LHCN-M2 (cell line): ENCODE results near the gene GRIK4. TPM values are rescaled to one million over a fixed set of nuclear protein-coding genes. Genes with fewer than 3 reads are reported as not detected.

Experiments used
- DNase-seq: peaks from one replicate; pipeline ENCODE4 v3.0.0-alpha.2; 2012; ENCODE audit warnings: low read depth
- total RNA-seq: library from RNA; depleted of rRNA; stranded (reverse); fragments of >200 nt; gene quantifications from 2 replicates; pipeline ENCODE4 v1.2.3, GENCODE V29; 2014

Gene GRIK4
- total RNA-seq, 1 experiment from 2014 or later, result 0.06 TPM

- DNase-seq, result no peak
Measured at GRCh38 chr11:120510406-120511115, 987 bp upstream of the GRIK4 start.

GRCh38 chr11:120511820-120512738 lies 531 bp downstream of the GRIK4 start:
- DNase-seq, result no peak

GRCh38 chr11:120512739-120513435 lies 1.3 kb downstream of the GRIK4 start:
- DNase-seq, result peak; percentile 19

DNA sequence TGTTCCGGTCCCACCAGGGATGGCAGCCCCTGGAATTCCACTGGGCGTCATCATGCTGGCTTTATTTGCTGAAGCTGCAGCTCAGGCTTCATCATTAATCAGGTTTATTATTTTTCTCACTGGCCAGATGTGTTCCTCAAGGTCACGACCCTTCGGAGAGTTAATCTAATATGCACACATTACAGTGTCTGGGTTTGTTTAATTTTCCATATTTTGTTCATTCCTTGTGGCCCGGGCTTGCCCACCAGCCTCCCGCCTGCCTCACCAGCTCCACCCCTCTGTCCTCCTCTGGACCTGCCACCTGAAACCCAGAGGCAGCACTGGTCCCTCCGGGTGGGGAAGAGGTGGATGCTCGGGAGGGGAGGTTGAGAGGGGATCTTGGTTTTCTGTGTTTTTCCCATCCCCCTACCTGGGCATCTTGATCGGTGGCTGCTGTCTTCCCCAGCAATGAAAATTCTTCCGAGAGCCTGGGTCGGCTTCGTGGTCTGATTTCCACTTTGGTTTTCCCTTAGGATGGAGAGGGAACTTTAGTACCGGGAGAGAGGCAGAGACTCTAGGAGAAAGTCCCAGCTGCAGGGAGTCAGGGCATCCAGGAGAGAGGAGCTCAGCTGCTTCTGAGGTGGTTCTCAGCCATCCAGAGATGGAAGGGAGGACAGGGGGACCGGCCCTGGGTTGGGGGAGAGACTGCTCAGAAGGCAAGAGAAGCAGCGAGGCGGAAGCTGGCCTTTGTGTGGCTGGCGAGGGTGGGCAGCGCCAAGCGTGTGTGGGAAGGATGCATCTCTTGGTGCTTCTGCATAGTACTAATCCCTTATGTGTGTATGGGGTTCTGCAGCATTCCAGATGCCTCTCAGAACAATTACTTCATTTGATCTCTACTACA lies 2.1 kb downstream of the GRIK4 start:
- no peak for DNase-seq

- DNase-seq, result no peak
Measured at GRCh38 chr11:120514541-120515121, 3.1 kb downstream of the GRIK4 start.

GRCh38 chr11:120515186-120515723 lies 3.7 kb downstream of the GRIK4 start:
- DNase-seq, result no peak

DNA sequence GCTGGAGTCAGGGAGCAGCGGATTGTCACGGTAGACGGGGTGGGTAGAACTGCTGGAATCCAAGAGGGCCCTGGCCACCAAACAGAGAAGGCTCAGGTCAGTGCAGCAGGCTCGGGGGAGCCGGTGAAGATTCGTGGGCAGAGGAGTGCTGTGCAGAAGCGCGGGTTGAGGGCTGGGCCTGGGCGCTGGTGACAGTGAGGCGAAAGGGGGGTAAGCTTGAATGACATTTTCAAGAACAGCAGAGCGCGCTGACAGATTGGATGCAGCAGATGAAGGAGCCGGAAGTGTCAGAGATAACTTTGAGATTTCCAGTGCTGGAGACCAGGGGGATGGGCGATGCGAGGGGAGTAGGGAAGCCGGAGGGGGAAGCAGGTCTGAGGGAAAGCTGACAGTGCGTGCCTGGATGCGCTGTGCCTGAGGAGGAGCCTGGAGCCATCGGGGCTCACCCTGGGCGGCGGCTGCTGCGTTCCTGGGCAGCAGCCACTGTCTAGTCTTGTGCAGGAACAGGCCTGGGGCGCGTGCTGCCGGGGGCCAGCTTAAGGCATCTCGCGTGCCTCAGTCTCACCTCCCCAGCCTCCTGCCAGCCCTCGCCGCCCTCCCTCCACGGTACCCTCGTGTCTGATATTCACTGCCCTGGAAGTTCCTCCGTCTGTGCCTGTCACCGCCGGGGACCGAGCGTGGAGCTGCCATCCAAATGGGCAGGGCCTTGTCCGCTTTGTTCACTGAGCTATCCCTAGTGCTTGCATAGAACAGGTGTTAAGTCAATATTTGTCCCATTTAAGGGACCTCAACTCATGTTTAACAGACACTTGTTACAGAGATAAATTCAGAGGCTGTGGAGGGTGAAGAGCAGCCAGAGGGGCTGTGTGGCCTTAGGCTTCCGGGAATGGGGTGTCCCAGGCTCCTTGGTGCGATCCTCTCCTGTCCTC lies 5.2 kb downstream of the GRIK4 start:
- no peak for DNase-seq

GRCh38 chr11:120517390-120517761 lies 5.8 kb downstream of the GRIK4 start:
- DNase-seq, result peak; percentile 78

DNA sequence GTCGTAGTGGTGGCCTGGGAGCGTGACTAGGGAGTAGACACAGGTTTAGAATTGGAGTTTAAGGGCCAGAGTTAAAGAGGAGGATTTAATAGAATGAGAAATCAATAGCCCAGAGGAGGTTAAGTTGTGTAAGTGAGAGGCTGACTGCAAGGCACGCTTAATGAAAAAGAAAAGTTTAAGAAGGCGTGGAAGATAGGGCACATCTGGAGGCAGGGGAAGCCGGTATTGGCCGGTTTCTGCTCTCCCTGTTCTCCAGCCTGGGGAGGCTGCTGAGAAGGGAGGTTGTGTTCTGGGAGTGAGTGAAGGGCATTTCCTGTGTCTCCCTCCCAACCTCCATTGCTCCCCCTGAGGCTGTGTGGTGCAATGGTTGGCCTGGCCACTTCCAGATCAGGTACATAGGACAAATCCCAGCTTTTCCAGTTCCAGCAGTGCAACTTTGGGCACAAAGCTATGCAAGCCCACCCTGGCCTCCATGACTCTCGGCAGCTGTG lies 6.3 kb downstream of the GRIK4 start:
- peak; percentile 10 for DNase-seq

- DNase-seq, result no peak
Measured at GRCh38 chr11:120518356-120518755, 6.8 kb downstream of the GRIK4 start.

- DNase-seq, result no peak
Measured at GRCh38 chr11:120519474-120519873, 7.9 kb downstream of the GRIK4 start.

GRCh38 chr11:120520091-120520822 lies 8.7 kb downstream of the GRIK4 start:
- no peak for DNase-seq

- no peak for DNase-seq
Measured at GRCh38 chr11:120521176-120521575, 9.6 kb downstream of the GRIK4 start.

- DNase-seq, result no peak
Measured at GRCh38 chr11:120522021-120522420, 10.5 kb downstream of the GRIK4 start.

- no peak for DNase-seq
Measured at GRCh38 chr11:120522736-120523135, 11.2 kb downstream of the GRIK4 start.

GRCh38 chr11:120523196-120523595 lies 11.6 kb downstream of the GRIK4 start:
- no peak for DNase-seq

DNA sequence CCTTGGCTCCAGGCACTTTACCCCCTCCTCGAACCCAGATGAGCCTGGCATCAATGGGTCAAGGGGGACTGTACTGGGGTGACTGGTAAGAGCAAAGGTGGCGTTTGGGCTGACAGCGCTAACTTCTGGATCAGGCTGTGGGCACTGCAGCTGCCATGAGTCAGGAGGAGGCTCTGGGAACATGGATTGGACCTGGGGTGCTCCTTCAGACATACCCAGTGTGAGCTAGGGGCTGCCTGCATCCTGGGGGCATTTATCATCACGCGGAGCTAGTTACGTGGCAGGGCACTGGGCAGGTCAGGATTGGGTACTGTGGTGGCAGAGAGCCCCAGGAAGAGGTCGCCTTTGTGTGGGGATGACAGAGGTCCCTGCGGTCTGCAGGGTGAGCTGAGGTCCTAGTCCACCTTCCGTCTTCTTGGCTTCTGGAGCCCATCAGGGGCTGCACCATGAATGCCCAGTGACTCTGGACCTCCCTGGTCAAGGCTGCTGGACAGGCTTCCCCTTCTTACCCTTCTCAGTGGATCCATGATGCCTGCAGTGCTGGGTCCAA lies 13.1 kb downstream of the GRIK4 start:
- no peak for DNase-seq
